Chondrocyte (in vitro differentiated cells): ENCODE data around the gene ZSCAN5A. TPM values are rescaled to one million over a fixed set of nuclear protein-coding genes. Genes with fewer than 3 reads are reported as not detected.
A peak's percentile ranks its signal among the peaks of the same experiment; 100 is the strongest.
"Not testable (repeated sequence)": the region's sequence is repeated elsewhere in the genome, so short reads cannot be mapped to it uniquely, and the experiment has no call there.

ENCODE experiments used
- DNase-seq: peaks from one replicate; pipeline ENCODE4 v3.0.0; 2021; ENCODE audit warnings: mixed read lengths, low spot score
- H3K27ac Mint-ChIP-seq: one replicate; pipeline ENCODE4 v1.8.0; 2021; ENCODE audit warnings: mild to moderate bottlenecking, moderate library complexity, mixed read lengths; ENCODE audit not compliant: unreplicated experiment
- H3K27me3 Mint-ChIP-seq: 2 replicates; pipeline ENCODE4 v1.8.0; 2021; ENCODE audit warnings: low read depth, mixed read lengths
- H3K36me3 Mint-ChIP-seq: 2 replicates; pipeline ENCODE4 v1.8.0; 2021; ENCODE audit warnings: low read depth, mixed read lengths
- H3K4me1 Mint-ChIP-seq: 2 replicates; pipeline ENCODE4 v1.8.0; 2021; ENCODE audit warnings: low read depth, mild to moderate bottlenecking, mixed read lengths
- H3K4me3 Mint-ChIP-seq: one replicate; pipeline ENCODE4 v1.8.0; 2021; ENCODE audit warnings: mild to moderate bottlenecking, moderate library complexity, mixed read lengths; ENCODE audit not compliant: unreplicated experiment
- H3K9me3 Mint-ChIP-seq: 2 replicates; pipeline ENCODE4 v1.8.0; 2021; ENCODE audit warnings: low read depth, mixed read lengths
- CTCF ChIP-seq: fragments of 200-600 bp; sonication (generic); IDR thresholded peaks from 2 replicates; pipeline ENCODE4 v1.5.0; 2021; ENCODE audit warnings: antibody characterized with exemption, mild to moderate bottlenecking, moderate library complexity
- total RNA-seq: library from RNA; stranded (reverse); gene quantifications from 3 replicates; pipeline ENCODE4 v1.2.1, GENCODE V29; 2021

Gene ZSCAN5A
- total RNA-seq, 1 donor from 2014 or later, result 1.5 TPM

- Mint-ChIP-seq H3K27me3 (peaks cover 13% of the 10 kb centered on the region), H3K4me1 (no peaks in the 10 kb centered on the region), H3K27ac (no peak overlapping the region), H3K36me3 (no peaks in the 10 kb centered on the region), H3K9me3 (no peaks in the 10 kb centered on the region), H3K4me3 (no peak overlapping the region)
- TF ChIP-seq CTCF, result no peak
- peak; percentile 81 for DNase-seq
Observed at GRCh38 chr19:56176881-56177280, 137.8 kb downstream of the ZSCAN5A start.

- not testable (repeated sequence) for H3K4me3 Mint-ChIP-seq, H3K36me3 Mint-ChIP-seq, H3K27ac Mint-ChIP-seq, DNase-seq, H3K4me1 Mint-ChIP-seq, H3K9me3 Mint-ChIP-seq
- H3K27me3 Mint-ChIP-seq, result peaks cover 13% of the 10 kb centered on the region
Observed at GRCh38 chr19:56176310-56176709, 138.3 kb downstream of the ZSCAN5A start.

- not testable (repeated sequence) for H3K4me3 Mint-ChIP-seq, DNase-seq, H3K4me1 Mint-ChIP-seq, H3K9me3 Mint-ChIP-seq, H3K27ac Mint-ChIP-seq, H3K36me3 Mint-ChIP-seq
- H3K27me3 Mint-ChIP-seq, result peaks cover 13% of the 10 kb centered on the region
Observed at GRCh38 chr19:56175861-56176307, 138.8 kb downstream of the ZSCAN5A start, which contains the start of gene GALP. Gene GALP, plus strand, starts transcription at chr19:56176008. Its CDS starts 1,101 bp downstream, at chr19:56177109.

- Mint-ChIP-seq H3K36me3 (no peaks in the 10 kb centered on the region), H3K4me3 (no peak overlapping the region), H3K27me3 (peaks cover 13% of the 10 kb centered on the region), H3K4me1 (no peaks in the 10 kb centered on the region), H3K27ac (no peak overlapping the region), H3K9me3 (no peaks in the 10 kb centered on the region)
- DNase-seq, result no peak
- TF ChIP-seq CTCF, result no peak
Observed at GRCh38 chr19:56174550-56174949, 140.1 kb downstream of the ZSCAN5A start.

GRCh38 chr19:56174086-56174485 lies 140.6 kb downstream of the ZSCAN5A start:
- DNase-seq, result no peak
- Mint-ChIP-seq H3K36me3 (no peaks in the 10 kb centered on the region), H3K4me1 (no peaks in the 10 kb centered on the region), H3K27ac (no peak overlapping the region), H3K4me3 (no peak overlapping the region), H3K27me3 (peaks cover 13% of the 10 kb centered on the region), H3K9me3 (no peaks in the 10 kb centered on the region)
- TF ChIP-seq CTCF, result no peak

Other genes with a start within 250 kb of the ZSCAN5A start
- gene ZNF787, start 193.5 kb downstream of the ZSCAN5A start, total RNA-seq, result 22.4 to 26.6 TPM (median 26.5 TPM) in 3 replicates
- 30.4 to 33.1 TPM (median 31.5 TPM) in 3 replicates for gene ZNF444, start 173.6 kb downstream of the ZSCAN5A start, total RNA-seq
- gene GALP, start 138.8 kb downstream of the ZSCAN5A start, total RNA-seq, result not detected in 3 replicates
- not detected in 3 replicates for gene ZSCAN5B, start 117.1 kb downstream of the ZSCAN5A start, total RNA-seq
- gene ZSCAN5C, start 112.6 kb downstream of the ZSCAN5A start, total RNA-seq, result not detected in 3 replicates
- gene EDDM13, start 42.1 kb downstream of the ZSCAN5A start, total RNA-seq, result not detected in 3 replicates
- 1.6 to 4.1 TPM (median 2.3 TPM) in 3 replicates for gene ZNF582, start 78.7 kb upstream of the ZSCAN5A start, total RNA-seq
- gene ZNF583, start 89.5 kb upstream of the ZSCAN5A start, total RNA-seq, result 3.7 to 8.6 TPM (median 4.4 TPM) in 3 replicates
- not detected in 3 replicates for gene ZNF667, start 162.5 kb upstream of the ZSCAN5A start, total RNA-seq
- gene ZNF471, start 193.0 kb upstream of the ZSCAN5A start, total RNA-seq, result 0.02 TPM in 1 of 3 replicates, not detected in the others
- 4.8 to 8.7 TPM (median 5.9 TPM) in 3 replicates for gene ZFP28, start 224.1 kb upstream of the ZSCAN5A start, total RNA-seq